H9 (cell line): ENCODE results near the gene ELP1. TPM values are rescaled to one million over a fixed set of nuclear protein-coding genes. Genes with fewer than 3 reads are reported as not detected.

ENCODE experiments used
- DNase-seq: peaks from one replicate; pipeline ENCODE4 v3.0.0-alpha.2; 2017
- H2AFZ ChIP-seq: one replicate; pipeline ENCODE4 v1.6.1; 2013; ENCODE audit warnings: mild to moderate bottlenecking, low read length, control low read depth, moderate library complexity
- H2AK5ac ChIP-seq: 2 replicates; pipeline ENCODE4 v1.6.1; 2013; ENCODE audit warnings: low read length, control low read depth, mixed read lengths; ENCODE audit not compliant: insufficient read length
- H2BK120ac ChIP-seq: one replicate; pipeline ENCODE4 v1.6.1; 2013; ENCODE audit warnings: low read depth, mild to moderate bottlenecking, low read length, control low read depth, inconsistent platforms; ENCODE audit not compliant: poor library complexity, severe bottlenecking
- H2BK12ac ChIP-seq: 2 replicates; pipeline ENCODE4 v1.6.1; 2013; ENCODE audit warnings: low read length, control low read depth, mixed read lengths, low read depth; ENCODE audit not compliant: insufficient read length
- H2BK15ac ChIP-seq: 2 replicates; pipeline ENCODE4 v1.6.1; 2013; ENCODE audit warnings: low read depth, low read length, control low read depth
- H2BK20ac ChIP-seq: one replicate; pipeline ENCODE4 v1.6.1; 2013; ENCODE audit warnings: low read depth, mild to moderate bottlenecking, low read length, control low read depth, inconsistent platforms; ENCODE audit not compliant: poor library complexity, severe bottlenecking
- H2BK5ac ChIP-seq: 2 replicates; pipeline ENCODE4 v1.6.1; 2013; ENCODE audit warnings: low read length, control low read depth, mixed read lengths; ENCODE audit not compliant: insufficient read length
- H3K14ac ChIP-seq: 2 replicates; pipeline ENCODE4 v1.6.1; 2013; ENCODE audit warnings: low read length, control low read depth; ENCODE audit not compliant: insufficient read depth
- H3K18ac ChIP-seq: 2 replicates; pipeline ENCODE4 v1.6.1; 2013; ENCODE audit warnings: low read depth, mild to moderate bottlenecking, mixed read lengths, low read length, control low read depth; ENCODE audit not compliant: insufficient read length
- H3K23ac ChIP-seq: 2 replicates; pipeline ENCODE4 v1.6.1; 2013; ENCODE audit warnings: low read length, control low read depth, mixed read lengths, low read depth; ENCODE audit not compliant: insufficient read length
- H3K23me2 ChIP-seq: 2 replicates; pipeline ENCODE4 v1.6.1; 2013; ENCODE audit warnings: low read depth, mild to moderate bottlenecking, mixed read lengths, low read length, control low read depth; ENCODE audit not compliant: insufficient read length, poor library complexity, severe bottlenecking
- H3K27ac ChIP-seq: 2 replicates; pipeline ENCODE4 v1.5.1; 2013; ENCODE audit warnings: low read length, control low read depth, mixed read lengths, low read depth; ENCODE audit not compliant: insufficient read length
- H3K27me3 ChIP-seq: 2 replicates; pipeline ENCODE4 v1.6.1; 2013; ENCODE audit warnings: low read length, control low read depth, inconsistent platforms; ENCODE audit not compliant: insufficient read depth
- H3K4ac ChIP-seq: 2 replicates; pipeline ENCODE4 v1.6.1; 2013; ENCODE audit warnings: low read depth, mild to moderate bottlenecking, control low read depth, inconsistent platforms, low read length, moderate library complexity
- H3K4me1 ChIP-seq: 2 replicates; pipeline ENCODE4 v1.6.1; 2013; ENCODE audit warnings: low read length, control low read depth, inconsistent platforms; ENCODE audit not compliant: insufficient read depth
- H3K4me2 ChIP-seq: 2 replicates; pipeline ENCODE4 v1.6.1; 2013; ENCODE audit warnings: low read length, control low read depth, mixed read lengths; ENCODE audit not compliant: insufficient read length, insufficient read depth
- H3K56ac ChIP-seq: 2 replicates; pipeline ENCODE4 v1.6.1; 2013; ENCODE audit warnings: low read depth, mild to moderate bottlenecking, mixed read lengths, low read length, control low read depth; ENCODE audit not compliant: insufficient read length
- H3K79me1 ChIP-seq: 2 replicates; pipeline ENCODE4 v1.6.1; 2013; ENCODE audit warnings: low read depth, mild to moderate bottlenecking, moderate library complexity, low read length, control low read depth, inconsistent platforms; ENCODE audit not compliant: insufficient read depth, poor library complexity, severe bottlenecking
- H3K79me2 ChIP-seq: 2 replicates; pipeline ENCODE4 v1.6.1; 2013; ENCODE audit warnings: low read length, control low read depth, inconsistent platforms; ENCODE audit not compliant: insufficient read depth
- H3K9ac ChIP-seq: 2 replicates; pipeline ENCODE4 v1.6.1; 2013; ENCODE audit warnings: low read length, control low read depth, mixed read lengths; ENCODE audit not compliant: insufficient read length; ENCODE audit errors: extremely low read depth
- H3K9me3 ChIP-seq: one replicate; pipeline ENCODE4 v1.6.1; 2013; ENCODE audit warnings: low read depth, low read length, inconsistent platforms; ENCODE audit not compliant: control insufficient read depth
- H3T11ph ChIP-seq: one replicate; pipeline ENCODE4 v1.6.1; 2013; ENCODE audit warnings: mild to moderate bottlenecking, low read length, control low read depth, inconsistent platforms
- H4K20me1 ChIP-seq: one replicate; pipeline ENCODE4 v1.6.1; 2013; ENCODE audit not compliant: control insufficient read depth, insufficient read length, insufficient read depth
- H4K5ac ChIP-seq: 2 replicates; pipeline ENCODE4 v1.6.1; 2013; ENCODE audit warnings: low read depth, mild to moderate bottlenecking, mixed read lengths, low read length, control low read depth; ENCODE audit not compliant: insufficient read length
- H4K8ac ChIP-seq: replicated peaks from 2 replicates; pipeline ENCODE4 v1.6.1; 2013; ENCODE audit warnings: low read length, control low read depth, mixed read lengths, low read depth; ENCODE audit not compliant: insufficient read length
- H4K91ac ChIP-seq: 2 replicates; pipeline ENCODE4 v1.6.1; 2013; ENCODE audit warnings: low read depth, mild to moderate bottlenecking, moderate library complexity, mixed read lengths, low read length, control low read depth; ENCODE audit not compliant: insufficient read length
- H3K27ac Mint-ChIP-seq, 3 experiments: 2 replicates in 2 of 3; 3 replicates in 1 of 3; pipeline ENCODE4 v1.8.0; 2020 to 2021; ENCODE audit warnings: mixed read lengths in 3 of 3, mild to moderate bottlenecking in 1 of 3, moderate library complexity in 1 of 3
- H3K27me3 Mint-ChIP-seq: 2 replicates; pipeline ENCODE4 v1.8.0; 2021; ENCODE audit warnings: low read depth, mild to moderate bottlenecking, moderate library complexity, mixed read lengths
- H3K36me3 Mint-ChIP-seq, 3 experiments: 2 replicates in 2 of 3; 3 replicates in 1 of 3; pipeline ENCODE4 v1.8.0; 2020 to 2021; ENCODE audit warnings: low read depth in 3 of 3, mixed read lengths in 3 of 3; ENCODE audit not compliant: insufficient read depth in 1 of 3
- H3K4me1 Mint-ChIP-seq, 2 experiments: 2 replicates each; pipeline ENCODE4 v1.8.0; 2020; ENCODE audit warnings: mixed read lengths in 2 of 2
- H3K4me3 Mint-ChIP-seq, 2 experiments: 2 replicates in 1 of 2; 3 replicates in 1 of 2; pipeline ENCODE4 v1.8.0; 2020 to 2021; ENCODE audit warnings: mild to moderate bottlenecking in 2 of 2, mixed read lengths in 2 of 2, moderate library complexity in 1 of 2
- H3K9me3 Mint-ChIP-seq, 2 experiments: 2 replicates in 1 of 2; 3 replicates in 1 of 2; pipeline ENCODE4 v1.8.0; 2020; ENCODE audit warnings: mild to moderate bottlenecking in 2 of 2, mixed read lengths in 2 of 2, moderate library complexity in 1 of 2
- WGBS: extraction: QIAGEN DNeasy Blood & Tissue Kit; methylation state at CpG from one replicate; pipeline ENCODE4 v1.1.7; 2013; ENCODE audit warnings: missing lambda C conversion rate, low lambda C conversion rate, mixed read lengths; ENCODE audit not compliant: insufficient read length; ENCODE audit errors: extremely low coverage; 5-methylcytosine and 5-hydroxymethylcytosine counted together
- total RNA-seq: library from RNA; stranded (reverse); gene quantifications from 2 replicates; pipeline ENCODE4 v1.2.1, GENCODE V29; 2021
- TF ChIP-seq, protein P1 (sequence below): fragments of 200-600 bp; sonication (generic); conservative IDR thresholded peaks from 3 replicates; pipeline ENCODE4 v1.8.0; 2021; ENCODE audit warnings: antibody characterized with exemption, mild to moderate bottlenecking

The ELP1 gene
- total RNA-seq, 1 experiment from 2014 or later, result 38.7 TPM

DNA sequence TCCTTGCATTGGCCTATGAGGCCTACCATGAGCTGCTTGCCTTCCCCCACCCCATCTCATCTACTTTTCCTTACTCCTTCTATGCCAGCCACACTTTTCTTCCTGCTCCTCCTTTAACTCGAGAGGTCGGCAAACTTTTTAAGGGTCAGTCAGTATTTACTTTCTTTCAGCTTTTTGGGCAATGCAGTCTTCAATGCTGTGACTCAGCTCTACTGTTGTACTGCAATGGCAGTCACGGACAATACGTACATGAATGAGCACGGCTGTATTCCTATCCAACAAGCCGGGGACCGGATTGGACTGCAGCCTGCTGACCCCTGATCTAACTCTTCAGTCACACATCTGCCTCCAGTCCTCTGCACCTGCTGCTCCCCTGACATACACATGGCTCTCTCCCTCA lies 72.5 kb downstream of the ELP1 start:
- no peaks in the 10 kb centered on the region; the same call in 1 of the 2 replicates for H3K27me3 Mint-ChIP-seq
- H3K27ac ChIP-seq, result no peak overlapping the region
- no peak overlapping the region for H2AK5ac ChIP-seq
- no peak for DNase-seq
- no peaks in the 10 kb centered on the region for H3K4me1 Mint-ChIP-seq
- no peaks in the 10 kb centered on the region for H3K79me2 ChIP-seq
- H3K9ac ChIP-seq, result no peak overlapping the region
- H3K9me3 Mint-ChIP-seq, result no peaks in the 10 kb centered on the region
- H3K27ac Mint-ChIP-seq, result no peak overlapping the region
- H3K14ac ChIP-seq, result no peak overlapping the region
- H2AFZ ChIP-seq, result no peak overlapping the region
- no peak overlapping the region for H2BK12ac ChIP-seq
- WGBS, result no CpG with 5 or more reads among the region's 7 CpGs
- no peak overlapping the region for H2BK5ac ChIP-seq
- H2BK20ac ChIP-seq, result no peak overlapping the region
- no peaks in the 10 kb centered on the region for H3K79me1 ChIP-seq
- no peak overlapping the region for H2BK120ac ChIP-seq
- no peak overlapping the region for H3K4ac ChIP-seq
- H3K27me3 ChIP-seq, result no peaks in the 10 kb centered on the region
- no peak overlapping the region for H3K23ac ChIP-seq
- no peak overlapping the region for H3K18ac ChIP-seq
- peaks cover 0 to 4% (median 0%) of the 10 kb centered on the region in 3 experiments; a peak in 1 of 7 replicates for H3K36me3 Mint-ChIP-seq
- H3K9me3 ChIP-seq, result no peaks in the 10 kb centered on the region
- no peaks in the 10 kb centered on the region for H3K4me1 ChIP-seq
- H4K8ac ChIP-seq, result no peak overlapping the region
- H3T11ph ChIP-seq, result no peak overlapping the region
- no peak overlapping the region for H3K4me2 ChIP-seq
- no peak overlapping the region for H4K5ac ChIP-seq
- TF ChIP-seq, protein P1, sequence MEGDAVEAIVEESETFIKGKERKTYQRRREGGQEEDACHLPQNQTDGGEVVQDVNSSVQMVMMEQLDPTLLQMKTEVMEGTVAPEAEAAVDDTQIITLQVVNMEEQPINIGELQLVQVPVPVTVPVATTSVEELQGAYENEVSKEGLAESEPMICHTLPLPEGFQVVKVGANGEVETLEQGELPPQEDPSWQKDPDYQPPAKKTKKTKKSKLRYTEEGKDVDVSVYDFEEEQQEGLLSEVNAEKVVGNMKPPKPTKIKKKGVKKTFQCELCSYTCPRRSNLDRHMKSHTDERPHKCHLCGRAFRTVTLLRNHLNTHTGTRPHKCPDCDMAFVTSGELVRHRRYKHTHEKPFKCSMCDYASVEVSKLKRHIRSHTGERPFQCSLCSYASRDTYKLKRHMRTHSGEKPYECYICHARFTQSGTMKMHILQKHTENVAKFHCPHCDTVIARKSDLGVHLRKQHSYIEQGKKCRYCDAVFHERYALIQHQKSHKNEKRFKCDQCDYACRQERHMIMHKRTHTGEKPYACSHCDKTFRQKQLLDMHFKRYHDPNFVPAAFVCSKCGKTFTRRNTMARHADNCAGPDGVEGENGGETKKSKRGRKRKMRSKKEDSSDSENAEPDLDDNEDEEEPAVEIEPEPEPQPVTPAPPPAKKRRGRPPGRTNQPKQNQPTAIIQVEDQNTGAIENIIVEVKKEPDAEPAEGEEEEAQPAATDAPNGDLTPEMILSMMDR, result no peak
- H3K23me2 ChIP-seq, result no peaks in the 10 kb centered on the region
- H3K56ac ChIP-seq, result no peak overlapping the region
- H4K20me1 ChIP-seq, result no peaks in the 10 kb centered on the region
- no peak overlapping the region for H3K4me3 Mint-ChIP-seq
- H4K91ac ChIP-seq, result no peak overlapping the region
- no peak overlapping the region for H2BK15ac ChIP-seq
